Measurements from ENCODE around the gene GLT1D1. TPM values are rescaled to one million over a fixed set of nuclear protein-coding genes. Genes with fewer than 3 reads are reported as not detected.

The GLT1D1 gene
- total and polyA plus RNA-seq, 8 donors = 0.13 to 1.3 (median 0.89) TPM; not detected in 4

- Histone ChIP-seq H3K4me3 (no peak overlapping the region), H3K36me3 (no peaks in the 10 kb centered on the region), H3K27me3 (no peaks in the 10 kb centered on the region), H3K9me3 (no peaks in the 10 kb centered on the region), H3K4me1 (no peaks in the 10 kb centered on the region), H3K27ac (no peak overlapping the region)
- TF ChIP-seq POLR2A (IDR thresholded peaks at IDR 0.05) (no peak), POLR2AphosphoS5 (IDR thresholded peaks at IDR 0.05) (no peak), EP300 (IDR thresholded peaks at IDR 0.05) (no peak)
- WGBS, 5 donors = 80 to 83% (median 83%) methylated on average over 13 of the region's 13 CpGs
- intact Hi-C loops (cut with DNase I; ENCODE audit: low total_unique reads) = no loop called here
- no peak for DNase-seq
These were observed 98.2 kb downstream of the GLT1D1 start for GRCh38 chr12:128951448-128951847.

GRCh38 chr12:128956755-128957154, 103.5 kb downstream of the GLT1D1 start:
- no peaks in the 10 kb centered on the region for H3K4me1 ChIP-seq
- H3K4me3 ChIP-seq = no peak overlapping the region
- H3K36me3 ChIP-seq = no peaks in the 10 kb centered on the region
- peaks cover 0 to 30% (median 0%) of the 10 kb centered on the region in 3 donors for H3K27me3 ChIP-seq
- H3K27ac ChIP-seq = no peak overlapping the region
- WGBS, 5 donors = 75 to 86% (median 78%) methylated on average over 7 of the region's 7 CpGs
- TF ChIP-seq, protein P1, sequence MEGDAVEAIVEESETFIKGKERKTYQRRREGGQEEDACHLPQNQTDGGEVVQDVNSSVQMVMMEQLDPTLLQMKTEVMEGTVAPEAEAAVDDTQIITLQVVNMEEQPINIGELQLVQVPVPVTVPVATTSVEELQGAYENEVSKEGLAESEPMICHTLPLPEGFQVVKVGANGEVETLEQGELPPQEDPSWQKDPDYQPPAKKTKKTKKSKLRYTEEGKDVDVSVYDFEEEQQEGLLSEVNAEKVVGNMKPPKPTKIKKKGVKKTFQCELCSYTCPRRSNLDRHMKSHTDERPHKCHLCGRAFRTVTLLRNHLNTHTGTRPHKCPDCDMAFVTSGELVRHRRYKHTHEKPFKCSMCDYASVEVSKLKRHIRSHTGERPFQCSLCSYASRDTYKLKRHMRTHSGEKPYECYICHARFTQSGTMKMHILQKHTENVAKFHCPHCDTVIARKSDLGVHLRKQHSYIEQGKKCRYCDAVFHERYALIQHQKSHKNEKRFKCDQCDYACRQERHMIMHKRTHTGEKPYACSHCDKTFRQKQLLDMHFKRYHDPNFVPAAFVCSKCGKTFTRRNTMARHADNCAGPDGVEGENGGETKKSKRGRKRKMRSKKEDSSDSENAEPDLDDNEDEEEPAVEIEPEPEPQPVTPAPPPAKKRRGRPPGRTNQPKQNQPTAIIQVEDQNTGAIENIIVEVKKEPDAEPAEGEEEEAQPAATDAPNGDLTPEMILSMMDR (IDR thresholded peaks at IDR 0.05) = no peak
- TF ChIP-seq POLR2AphosphoS5 (IDR thresholded peaks at IDR 0.05) = no peak
- no peak for TF ChIP-seq EP300 (IDR thresholded peaks at IDR 0.05)
- TF ChIP-seq POLR2A (IDR thresholded peaks at IDR 0.05) = no peak
- intact Hi-C loops (cut with DNase I; ENCODE audit: low total_unique reads) = no loop called here
- no peak for DNase-seq
- H3K9me3 ChIP-seq = no peaks in the 10 kb centered on the region

DNA sequence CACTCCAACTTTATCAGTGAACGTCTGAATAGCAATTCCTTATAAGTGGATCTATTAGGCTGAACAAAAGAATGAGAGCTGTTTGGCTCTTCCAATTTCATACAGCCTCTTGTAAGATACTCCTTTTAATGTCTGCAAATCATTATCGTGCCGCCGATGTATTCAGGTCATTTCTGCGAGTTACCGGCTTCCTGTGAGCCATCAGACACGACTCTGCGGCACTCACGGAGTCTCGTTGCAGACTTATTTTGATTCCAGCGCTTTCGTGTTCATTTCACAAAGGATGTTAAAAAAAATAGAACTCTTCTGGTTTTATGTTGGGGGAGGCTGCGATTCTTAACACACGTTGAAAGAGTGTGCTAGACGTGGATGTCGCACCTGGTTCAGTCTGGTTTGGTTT, 106.6 kb downstream of the GLT1D1 start:
- DNase-seq = no peak
- Histone ChIP-seq H3K4me1 (no peaks in the 10 kb centered on the region), H3K9me3 (peaks cover 0 to 14% (median 7%) of the 10 kb centered on the region in 4 donors), H3K27me3 (peaks cover 0 to 34% (median 0%) of the 10 kb centered on the region in 3 donors), H3K27ac (no peak overlapping the region), H3K36me3 (no peaks in the 10 kb centered on the region), H3K4me3 (no peak overlapping the region)
- intact Hi-C loops (cut with DNase I; ENCODE audit: low total_unique reads) = no loop called here
- TF ChIP-seq POLR2A (IDR thresholded peaks at IDR 0.05) = no peak
- no peak for TF ChIP-seq EP300 (IDR thresholded peaks at IDR 0.05)
- TF ChIP-seq, protein P1 (IDR thresholded peaks at IDR 0.05) = no peak
- no peak for TF ChIP-seq POLR2AphosphoS5 (IDR thresholded peaks at IDR 0.05)
- WGBS, 5 donors = 58 to 68% (median 63%) methylated on average over 16 of the region's 16 CpGs

GRCh38 chr12:128961308-128961902, 108.1 kb downstream of the GLT1D1 start:
- Histone ChIP-seq H3K9me3 (peaks cover 0 to 18% (median 11%) of the 10 kb centered on the region in 4 donors), H3K4me1 (no peaks in the 10 kb centered on the region), H3K27ac (no peak overlapping the region), H3K4me3 (no peak overlapping the region), H3K36me3 (no peaks in the 10 kb centered on the region), H3K27me3 (peaks cover 0 to 34% (median 0%) of the 10 kb centered on the region in 3 donors)
- WGBS, 5 donors = 68 to 71% (median 71%) methylated on average over 8 of the region's 8 CpGs
- intact Hi-C loops (cut with DNase I; ENCODE audit: low total_unique reads) = no loop called here
- TF ChIP-seq, protein P1 (IDR thresholded peaks at IDR 0.05) = no peak
- no peak for TF ChIP-seq POLR2AphosphoS5 (IDR thresholded peaks at IDR 0.05)
- TF ChIP-seq EP300 (IDR thresholded peaks at IDR 0.05) = no peak
- no peak for TF ChIP-seq POLR2A (IDR thresholded peaks at IDR 0.05)
- no peak for DNase-seq

GRCh38 chr12:128961957-128962356, 108.7 kb downstream of the GLT1D1 start:
- intact Hi-C loops (cut with DNase I; ENCODE audit: low total_unique reads) = no loop called here
- H3K9me3 ChIP-seq = peaks cover 0 to 18% (median 11%) of the 10 kb centered on the region in 4 donors
- H3K4me1 ChIP-seq = no peaks in the 10 kb centered on the region
- no peak for TF ChIP-seq POLR2A (IDR thresholded peaks at IDR 0.05)
- no peak for TF ChIP-seq EP300 (IDR thresholded peaks at IDR 0.05)
- no peak for TF ChIP-seq POLR2AphosphoS5 (IDR thresholded peaks at IDR 0.05)
- TF ChIP-seq, protein P1 (IDR thresholded peaks at IDR 0.05) = no peak
- no peak overlapping the region for H3K4me3 ChIP-seq
- H3K27me3 ChIP-seq = peaks cover 0 to 31% (median 0%) of the 10 kb centered on the region in 3 donors
- no peaks in the 10 kb centered on the region for H3K36me3 ChIP-seq
- WGBS, 5 donors = 78 to 91% (median 80%) methylated on average over 11 of the region's 11 CpGs
- no peak for DNase-seq
- no peak overlapping the region for H3K27ac ChIP-seq
